ENCODE data around the gene INHBE. TPM values are rescaled to one million over a fixed set of nuclear protein-coding genes. Genes with fewer than 3 reads are reported as not detected.

INHBE gene
- total and polyA plus RNA-seq, 7 experiments from 2014 or later, result 0.12 TPM; not detected in 6

- Mint-ChIP-seq H3K9me3 (peaks cover 0 to 2% (median 0%) of the 10 kb centered on the region in 11 donors), H3K27ac (peak overlapping the region in 5 of 9 donors; percentile 31 to 85 (median 56)), H3K4me3 (no peak overlapping the region), H3K27me3 (peaks cover 0 to 2% (median 0%) of the 10 kb centered on the region in 5 donors), H3K4me1 (peaks cover 27 to 56% (median 48%) of the 10 kb centered on the region in 7 donors), H3K36me3 (peaks cover 0 to 16% (median 9%) of the 10 kb centered on the region in 5 donors)
- H3K36me3 ChIP-seq (ENCODE audit: control insufficient read depth in 2 of 3, insufficient read depth in 3 of 3, low read length in 3 of 3), result peaks cover 0 to 23% (median under 1%) of the 10 kb centered on the region in 3 experiments
- intact Hi-C loops (cut with micrococcal nuclease), result loop anchor here (2.0 to 5.0 kb wide), 2 partner anchors 55 to 1368 kb away; partner anchors contain the start of genes R3HDM2 (in 2 of the 2), RPL41 (in 1 of the 2) and ZC3H10 (in 1 of the 2)
- no peaks in the 10 kb centered on the region for H3K27me3 ChIP-seq (ENCODE audit: control insufficient read depth in 2 of 2, insufficient read depth in 2 of 2, low read length in 2 of 2)
- ChIA-PET CTCF (interaction anchor here (0.7 to 1.1 kb wide), 4 partner anchors 8 to 45 kb away, joined by 3 to 10 read pairs (median 4); no protein-coding TSS in a partner anchor), POLR2A (interaction anchor here (0.9 to 6.7 kb wide), 3 partner anchors 8 to 56 kb away, joined by 3 to 52 read pairs (median 4); partner anchors contain the start of gene ARHGAP9)
- H3K27ac ChIP-seq (ENCODE audit: low read depth, low read length), result no peak overlapping the region
- DNase-seq (no peak), ATAC-seq (no peak)
- H3K4me1 ChIP-seq (ENCODE audit: control insufficient read depth in 2 of 2, insufficient read depth in 2 of 2, low read length in 2 of 2), result peaks cover 25 to 33% of the 10 kb centered on the region in 2 donors
- no peak overlapping the region for H3K4me3 ChIP-seq (ENCODE audit: low read length)
- H3K9me3 ChIP-seq (ENCODE audit: control insufficient read depth in 2 of 3, low read length in 3 of 3), result no peaks in the 10 kb centered on the region
Measured at GRCh38 chr12:57485695-57486094, 30.6 kb downstream of the INHBE start.

- CTCF ChIA-PET, result interaction anchor here (0.7 to 1.2 kb wide), 2 partner anchors 10 to 46 kb away, joined by 3 to 9 read pairs; no protein-coding TSS in a partner anchor
Measured at GRCh38 chr12:57487055-57487596, 32.0 kb downstream of the INHBE start.

GRCh38 chr12:57487597-57488401 lies 32.7 kb downstream of the INHBE start, which contains the start of gene MARS1:
MARS1 (plus strand) TSS chr12:57488068; CDS start chr12:57488091, 23 bp downstream.
- ATAC-seq, result peak; percentile 99
- Mint-ChIP-seq H3K4me1 (peaks cover 21 to 48% (median 40%) of the 10 kb centered on the region in 7 donors), H3K4me3 (peak within 1 kb of the TSS; percentile 89 to 100 (median 98)), H3K36me3 (peaks cover 7 to 25% (median 20%) of the 10 kb centered on the region in 5 donors), H3K27me3 (peaks cover 0 to 2% (median 0%) of the 10 kb centered on the region in 5 donors), H3K9me3 (no peaks in the 10 kb centered on the region), H3K27ac (peak within 1 kb of the TSS; percentile 86 to 99 (median 96))
- ChIA-PET POLR2A (interaction anchor here (0.6 to 6.7 kb wide), 9 partner anchors 7 to 111 kb away, joined by 3 to 52 read pairs (median 4); partner anchors contain the start of gene ARHGAP9), CTCF (interaction anchor here (0.9 to 1.2 kb wide), 2 partner anchors 11 kb away, joined by 3 to 9 read pairs; no protein-coding TSS in a partner anchor)
- peak; percentile 71 to 95 (median 93) for DNase-seq
- Histone ChIP-seq H3K27me3 (ENCODE audit: control insufficient read depth in 2 of 2, insufficient read depth in 2 of 2, low read length in 2 of 2) (no peaks in the 10 kb centered on the region), H3K4me3 (ENCODE audit: low read length) (peak within 1 kb of the TSS; percentile 89), H3K4me1 (ENCODE audit: control insufficient read depth in 2 of 2, insufficient read depth in 2 of 2, low read length in 2 of 2) (peaks cover 17 to 21% of the 10 kb centered on the region in 2 donors), H3K9me3 (ENCODE audit: control insufficient read depth in 2 of 3, low read length in 3 of 3) (no peaks in the 10 kb centered on the region), H3K36me3 (ENCODE audit: control insufficient read depth in 2 of 3, insufficient read depth in 3 of 3, low read length in 3 of 3) (peaks cover 2 to 41% (median 10%) of the 10 kb centered on the region in 3 experiments), H3K27ac (ENCODE audit: low read depth, low read length) (peak within 1 kb of the TSS; percentile 86)
- intact Hi-C loops (cut with micrococcal nuclease), result loop anchor here (1.0 to 5.0 kb wide), 10 partner anchors 8 to 1370 kb away; partner anchors contain the start of genes DDIT3 (in 2 of the 2), R3HDM2 (in 2 of the 2), ARHGAP9 (in 1 of the 2) and CDK4 (in 1 of the 2)

More at GRCh38 chr12:57487055-57487596, 32.0 kb downstream of the INHBE start:
- no peak overlapping the region for H3K4me3 ChIP-seq (ENCODE audit: low read length)
- H3K27ac Mint-ChIP-seq, result peak overlapping the region; percentile 86 to 99 (median 96)
- H3K36me3 ChIP-seq (ENCODE audit: control insufficient read depth in 2 of 3, insufficient read depth in 3 of 3, low read length in 3 of 3), result peaks cover 0 to 35% (median 10%) of the 10 kb centered on the region in 3 experiments
- peaks cover 17 to 21% of the 10 kb centered on the region in 2 donors for H3K4me1 ChIP-seq (ENCODE audit: control insufficient read depth in 2 of 2, insufficient read depth in 2 of 2, low read length in 2 of 2)
- peaks cover 21 to 48% (median 39%) of the 10 kb centered on the region in 7 donors for H3K4me1 Mint-ChIP-seq
- H3K36me3 Mint-ChIP-seq, result peaks cover 7 to 21% (median 17%) of the 10 kb centered on the region in 5 donors
- H3K9me3 ChIP-seq (ENCODE audit: control insufficient read depth in 2 of 3, low read length in 3 of 3), result no peaks in the 10 kb centered on the region
- H3K27ac ChIP-seq (ENCODE audit: low read depth, low read length), result peak overlapping the region; percentile 86
- H3K27me3 ChIP-seq (ENCODE audit: control insufficient read depth in 2 of 2, insufficient read depth in 2 of 2, low read length in 2 of 2), result no peaks in the 10 kb centered on the region
- POLR2A ChIA-PET, result interaction anchor here (0.9 to 6.7 kb wide), 6 partner anchors 9 to 112 kb away, joined by 3 to 52 read pairs (median 5); partner anchors contain the start of gene ARHGAP9
- H3K9me3 Mint-ChIP-seq, result no peaks in the 10 kb centered on the region
- peaks cover 0 to 2% (median 0%) of the 10 kb centered on the region in 5 donors for H3K27me3 Mint-ChIP-seq
- intact Hi-C loops (cut with micrococcal nuclease), result loop anchor here (1.0 to 5.0 kb wide), 9 partner anchors 8 to 1370 kb away; partner anchors contain the start of genes R3HDM2 (in 2 of the 2), ARHGAP9 (in 1 of the 2), CDK4 (in 1 of the 2) and DCTN2 (in 1 of the 2)
- ATAC-seq (no peak), DNase-seq (no peak)
- peak overlapping the region in 7 of 10 donors; percentile 89 to 100 (median 97) for H3K4me3 Mint-ChIP-seq

GRCh38 chr12:57488402-57489156 lies 33.5 kb downstream of the INHBE start:
- peaks cover 17 to 21% of the 10 kb centered on the region in 2 donors for H3K4me1 ChIP-seq (ENCODE audit: control insufficient read depth in 2 of 2, insufficient read depth in 2 of 2, low read length in 2 of 2)
- Mint-ChIP-seq H3K27me3 (peaks cover 0 to 2% (median 0%) of the 10 kb centered on the region in 5 donors), H3K27ac (peak overlapping the region; percentile 86 to 99 (median 96)), H3K4me1 (peaks cover 19 to 41% (median 35%) of the 10 kb centered on the region in 7 donors), H3K36me3 (peaks cover 7 to 27% (median 21%) of the 10 kb centered on the region in 5 donors), H3K9me3 (no peaks in the 10 kb centered on the region), H3K4me3 (peak overlapping the region; percentile 89 to 100 (median 98))
- ATAC-seq (no peak), DNase-seq (no peak)
- peaks cover 5 to 44% (median 10%) of the 10 kb centered on the region in 3 experiments for H3K36me3 ChIP-seq (ENCODE audit: control insufficient read depth in 2 of 3, insufficient read depth in 3 of 3, low read length in 3 of 3)
- ChIA-PET POLR2A (interaction anchor here (0.6 to 6.7 kb wide), 10 partner anchors 8 to 58 kb away, joined by 3 to 52 read pairs (median 4); partner anchors contain the start of genes ARHGAP9 and DDIT3), CTCF (interaction anchor here (0.7 to 0.9 kb wide), 3 partner anchors 8 to 25 kb away, joined by 3 read pairs; no protein-coding TSS in a partner anchor)
- intact Hi-C loops (cut with micrococcal nuclease), result loop anchor here (1.0 to 5.0 kb wide), 3 partner anchors 30 to 1371 kb away; partner anchors contain the start of genes DDIT3 (in 1 of the 2), GLI1 (in 1 of the 2), RPL41 (in 1 of the 2) and ZC3H10 (in 1 of the 2)
- H3K27me3 ChIP-seq (ENCODE audit: control insufficient read depth in 2 of 2, insufficient read depth in 2 of 2, low read length in 2 of 2), result no peaks in the 10 kb centered on the region
- H3K27ac ChIP-seq (ENCODE audit: low read depth, low read length), result peak overlapping the region; percentile 86
- H3K4me3 ChIP-seq (ENCODE audit: low read length), result peak overlapping the region; percentile 89
- H3K9me3 ChIP-seq (ENCODE audit: control insufficient read depth in 2 of 3, low read length in 3 of 3), result no peaks in the 10 kb centered on the region

GRCh38 chr12:57489157-57489641 lies 34.1 kb downstream of the INHBE start:
- Histone ChIP-seq H3K9me3 (ENCODE audit: control insufficient read depth in 2 of 3, low read length in 3 of 3) (no peaks in the 10 kb centered on the region), H3K27ac (ENCODE audit: low read depth, low read length) (peak overlapping the region; percentile 86), H3K36me3 (ENCODE audit: control insufficient read depth in 2 of 3, insufficient read depth in 3 of 3, low read length in 3 of 3) (peaks cover 5 to 44% (median 10%) of the 10 kb centered on the region in 3 experiments), H3K27me3 (ENCODE audit: control insufficient read depth in 2 of 2, insufficient read depth in 2 of 2, low read length in 2 of 2) (no peaks in the 10 kb centered on the region), H3K4me1 (ENCODE audit: control insufficient read depth in 2 of 2, insufficient read depth in 2 of 2, low read length in 2 of 2) (peaks cover 17 to 21% of the 10 kb centered on the region in 2 donors), H3K4me3 (ENCODE audit: low read length) (peak overlapping the region; percentile 1)
- Mint-ChIP-seq H3K27me3 (peaks cover 0 to 2% (median 0%) of the 10 kb centered on the region in 5 donors), H3K36me3 (peaks cover 7 to 31% (median 21%) of the 10 kb centered on the region in 5 donors), H3K9me3 (no peaks in the 10 kb centered on the region), H3K27ac (peak overlapping the region; percentile 86 to 99 (median 96)), H3K4me1 (peaks cover 19 to 40% (median 35%) of the 10 kb centered on the region in 7 donors), H3K4me3 (peak overlapping the region; percentile 89 to 100 (median 98))
- POLR2A ChIA-PET, result interaction anchor here (0.9 to 6.7 kb wide), 7 partner anchors 9 to 30 kb away, joined by 3 to 52 read pairs (median 4); partner anchors contain the start of genes ARHGAP9 and DDIT3
- ATAC-seq (no peak), DNase-seq (no peak)
- CTCF ChIA-PET, result interaction anchor here (0.7 to 0.8 kb wide), 2 partner anchors 8 to 26 kb away, joined by 3 read pairs; no protein-coding TSS in a partner anchor
- intact Hi-C loops (cut with micrococcal nuclease), result loop anchor here (2.0 to 5.0 kb wide), 2 partner anchors 30 to 1372 kb away; partner anchors contain the start of genes GLI1 (in 1 of the 2), RPL41 (in 1 of the 2) and ZC3H10 (in 1 of the 2)
